HepG2 (cell line): ENCODE data around the gene BHLHA9. TPM values are rescaled to one million over a fixed set of nuclear protein-coding genes. Genes with fewer than 3 reads are reported as not detected.

Source experiments
- ATAC-seq: fragments of 200-7000 bp; cut with Tn5 transposase; 3 replicates; pipeline ENCODE4 v1.9.1; 2020; ENCODE audit warnings: mild to moderate bottlenecking, moderate library complexity
- BruUV-seq: library from RNA; stranded (reverse); fragments of 400-500 nt; replicated peaks from 2 replicates; lab custom pipeline; 2021; lab: Mats Ljungman, UMichigan
- CTCF ChIA-PET: fragments of 300-600 bp; formaldehyde crosslinking; extraction: SDS; loops from one replicate; lab custom pipeline; 2021; ENCODE audit warnings: low total read pairs, inconsistent platforms, low intra/inter-chr PET ratio; lab: Yijun Ruan, JAX
- POLR2A ChIA-PET: fragments of 350-600 bp; sonication (Branson Sonifier 250); formaldehyde crosslinking; loops from one replicate; lab custom pipeline; 2020; ENCODE audit warnings: antibody characterized with exemption, inconsistent platforms; lab: Yijun Ruan, JAX
- DNase-seq: peaks from one replicate; pipeline ENCODE4 v3.0.0-alpha.2; 2015; ENCODE audit warnings: low spot score
- FAIRE-seq: peaks from 3 replicates; lab custom pipeline; 2011; peaks lifted over from hg19 to GRCh38; lab: Jason Lieb, UNC
- H2AFZ ChIP-seq: one replicate; pipeline ENCODE4 v1.6.1; 2011; ENCODE audit warnings: low read length, inconsistent platforms
- H3K27ac ChIP-seq: fragments of 300-600 bp; 3 replicates; pipeline ENCODE4 v1.8.0; 2011; ENCODE audit warnings: mixed run types, mild to moderate bottlenecking, mixed read lengths, low read length, inconsistent platforms; ENCODE audit not compliant: insufficient read depth; ENCODE audit errors: extremely low read length
- H3K27me3 ChIP-seq, 2 experiments: fragments of 200-600 bp in 1 of 2; 2 replicates in 1 of 2; 3 replicates in 1 of 2; pipeline versions ENCODE4 v1.6.0 to v1.8.0; 2011; ENCODE audit warnings: low read length in 2 of 2, mild to moderate bottlenecking in 2 of 2, moderate library complexity in 2 of 2, inconsistent platforms in 1 of 2; ENCODE audit not compliant: insufficient read depth in 2 of 2, control insufficient read depth in 1 of 2
- H3K36me3 ChIP-seq, 2 experiments: fragments of 200-600 bp in 1 of 2; replicated peaks in 1 of 2; 2 replicates in 1 of 2; 3 replicates in 1 of 2; pipeline versions ENCODE4 v1.5.1 to v1.8.0; 2011; ENCODE audit warnings: low read length in 2 of 2, inconsistent platforms in 1 of 2; ENCODE audit not compliant: insufficient read depth in 2 of 2, control insufficient read depth in 1 of 2
- H3K4me1 ChIP-seq: 2 replicates; pipeline ENCODE4 v1.5.1; 2012; ENCODE audit warnings: low read length, inconsistent platforms; ENCODE audit not compliant: insufficient read depth
- H3K4me2 ChIP-seq: 2 replicates; pipeline ENCODE4 v1.6.0; 2011; ENCODE audit warnings: low read depth, low read length, inconsistent platforms
- H3K4me3 ChIP-seq, 3 experiments: fragments of 200-600 bp in 1 of 3; sonication (generic), shearing (Covaris generic) in 1 of 3; replicated peaks in 1 of 3; 2 replicates each; pipeline ENCODE4 v1.5.1; 2011 to 2016; ENCODE audit warnings: low read length in 3 of 3, inconsistent platforms in 2 of 3, low read depth in 2 of 3, mild to moderate bottlenecking in 2 of 3, control low read depth in 1 of 3, mixed read lengths in 1 of 3; ENCODE audit not compliant: insufficient read depth in 1 of 3
- H3K79me2 ChIP-seq: one replicate; pipeline ENCODE4 v1.6.1; 2011; ENCODE audit warnings: low read length, inconsistent platforms; ENCODE audit not compliant: insufficient read depth
- H3K9ac ChIP-seq: 2 replicates; pipeline ENCODE4 v1.6.0; 2011; ENCODE audit warnings: mild to moderate bottlenecking, low read depth, low read length, inconsistent platforms; ENCODE audit not compliant: insufficient read depth
- H3K9me3 ChIP-seq: 2 replicates; pipeline ENCODE4 v1.5.1; 2012; ENCODE audit warnings: mild to moderate bottlenecking, low read length
- H4K20me1 ChIP-seq: 2 replicates; pipeline ENCODE4 v1.6.0; 2011; ENCODE audit warnings: inconsistent platforms, mild to moderate bottlenecking, low read length, moderate library complexity; ENCODE audit not compliant: insufficient read depth
- ADNP ChIP-seq: sonication (generic); formaldehyde crosslinking; IDR thresholded peaks from 2 replicates; pipeline ENCODE4 v1.4.0; 2020; ENCODE audit warnings: missing genetic modification reagents
- BRCA1 ChIP-seq: sonication (generic); formaldehyde crosslinking; IDR thresholded peaks from 2 replicates; pipeline ENCODE4 v1.4.0; 2020; ENCODE audit warnings: missing genetic modification reagents
- CHD2 ChIP-seq: IDR thresholded peaks from 2 replicates; pipeline ENCODE4 v1.6.1; 2011; ENCODE audit warnings: low read depth, low read length, improper control_type of control experiment
- DR1 ChIP-seq: sonication (generic); formaldehyde crosslinking; IDR thresholded peaks from 2 replicates; pipeline ENCODE4 v1.8.0; 2021; ENCODE audit warnings: mild to moderate bottlenecking, missing genetic modification reagents, inconsistent platforms
- ETV5 ChIP-seq: IDR thresholded peaks from 2 replicates; pipeline ENCODE4 v1.6.1; 2018; ENCODE audit warnings: missing biosample characterization, missing genetic modification reagents, inconsistent platforms, borderline replicate concordance
- HES4 ChIP-seq: sonication (generic); formaldehyde crosslinking; IDR thresholded peaks from 2 replicates; pipeline ENCODE4 v1.9.0; 2021; ENCODE audit warnings: mild to moderate bottlenecking, missing genetic modification reagents, borderline replicate concordance
- HINFP ChIP-seq: sonication (generic); formaldehyde crosslinking; IDR thresholded peaks from 2 replicates; pipeline ENCODE4 v1.4.0; 2020; ENCODE audit warnings: low read depth, mild to moderate bottlenecking, missing genetic modification reagents
- NFIC ChIP-seq: IDR thresholded peaks from 2 replicates; pipeline ENCODE4 v1.6.1; 2012; ENCODE audit warnings: mild to moderate bottlenecking, low read length, inconsistent platforms
- NR2F6 ChIP-seq, 2 experiments: IDR thresholded peaks; 2 replicates each; pipeline ENCODE4 v1.6.1; 2016; ENCODE audit warnings: antibody characterized with exemption in 1 of 2, mild to moderate bottlenecking in 1 of 2
- PHB2 ChIP-seq: fragments of 450-650 bp; IDR thresholded peaks from 2 replicates; pipeline ENCODE4 v1.6.1; 2018; ENCODE audit not compliant: partially characterized antibody
- PHF20 ChIP-seq: sonication (generic); formaldehyde crosslinking; IDR thresholded peaks from 2 replicates; pipeline ENCODE4 v1.5.0; 2020; ENCODE audit warnings: mild to moderate bottlenecking, missing genetic modification reagents
- RARA ChIP-seq: IDR thresholded peaks from 2 replicates; pipeline ENCODE4 v1.6.1; 2016; ENCODE audit warnings: missing genetic modification reagents, missing compliant biosample characterization
- RBAK ChIP-seq: sonication (generic); formaldehyde crosslinking; IDR thresholded peaks from 2 replicates; pipeline ENCODE4 v1.5.1; 2020; ENCODE audit warnings: mild to moderate bottlenecking, missing genetic modification reagents
- SP1 ChIP-seq, 2 experiments: fragments of 450-650 bp in 1 of 2; sonication (generic) in 1 of 2; formaldehyde crosslinking in 1 of 2; IDR thresholded peaks; 2 replicates each; pipeline versions ENCODE4 v1.4.0 to v1.6.1; 2016 to 2020; ENCODE audit warnings: missing genetic modification reagents in 1 of 2
- ZNF10 ChIP-seq: sonication (generic); formaldehyde crosslinking; IDR thresholded peaks from 2 replicates; pipeline ENCODE4 v1.4.0; 2020; ENCODE audit warnings: mild to moderate bottlenecking, low read depth, missing genetic modification reagents, borderline replicate concordance
- ZNF446 ChIP-seq: sonication (generic); formaldehyde crosslinking; IDR thresholded peaks from 2 replicates; pipeline ENCODE4 v1.5.0; 2020; ENCODE audit warnings: mild to moderate bottlenecking, missing genetic modification reagents
- WGBS: methylation state at CpG from one replicate; pipeline ENCODE4 v1.1.6; 2017; ENCODE audit warnings: low lambda C conversion rate; 5-methylcytosine and 5-hydroxymethylcytosine counted together
- in situ Hi-C: cut with HindIII; loops from 2 replicates; pipeline ENCODE4 v1.10.0; 2017; ENCODE audit warnings: low pct_unique_long_range_greater_than_20kb; ENCODE audit not compliant: extremely low pct_ligation_motif_present
- intact Hi-C: fragments of 100-400 bp; cut with micrococcal nuclease; formaldehyde crosslinking; loops from one replicate; pipeline ENCODE4 v1.10.0; 2022; ENCODE audit not compliant: unreplicated experiment
- polyA plus RNA-seq, 8 experiments: library from polyadenylated mRNA; depleted of rRNA in 3 of 8; stranded (reverse) in 7 of 8; unstranded in 1 of 8; fragments of >200 nt; fragmentation: Illumina TruSeq in 4 of 8; extraction: Trizol in 4 of 8; gene quantifications; 2 replicates each; pipeline versions ENCODE4 v1.2.1 to v1.2.3, GENCODE V29; 2011 to 2016; ENCODE audit warnings: low read depth in 4 of 8, missing spikeins in 1 of 8, mixed read lengths in 1 of 8; ENCODE audit not compliant: insufficient read depth in 1 of 8
- total RNA-seq, 5 experiments: library from RNA; depleted of rRNA; stranded (reverse); fragments of >200 nt; fragmentation: Illumina TruSeq; extraction: Trizol; gene quantifications; 2 replicates each; pipeline ENCODE4 v1.2.3, GENCODE V29; 2016; ENCODE audit warnings: low read depth in 1 of 5
- TF ChIP-seq, protein P1 (sequence below): sonication (generic); formaldehyde crosslinking; IDR thresholded peaks from 2 replicates; pipeline ENCODE4 v1.4.0; 2020; ENCODE audit warnings: missing genetic modification reagents

BHLHA9 gene
- total and polyA plus RNA-seq, 2 of the 13 experiments (the other 11 are each of a cell fraction or from before 2014, with no cell fraction given), result not detected

GRCh38 chr17:1272701-1273100 is 2.5 kb downstream of the BHLHA9 start:
- H4K20me1 ChIP-seq, result no peaks in the 10 kb centered on the region
- WGBS, result 20% methylated on average over 2 of the region's 12 CpGs

More at GRCh38 chr17:1272701-1273100, 2.5 kb downstream of the BHLHA9 start:
- Histone ChIP-seq H3K27me3 (peaks cover 5 to 54% of the 10 kb centered on the region in 2 experiments), H3K4me3 (no peak overlapping the region), H3K79me2 (no peaks in the 10 kb centered on the region), H3K9me3 (no peaks in the 10 kb centered on the region), H3K4me2 (no peak overlapping the region), H2AFZ (no peak overlapping the region), H3K4me1 (peaks cover 11% of the 10 kb centered on the region), H3K36me3 (no peaks in the 10 kb centered on the region), H3K9ac (no peak overlapping the region), H3K27ac (no peak overlapping the region)
- ChIA-PET CTCF (no interaction called here), POLR2A (no interaction called here)
- in situ Hi-C loops (loop anchor here (5.0 to 10.0 kb wide), 2 partner anchors 60 to 242 kb away; partner anchors contain the start of gene INPP5K), intact Hi-C loops (no loop called here)
- BruUV-seq, result no TSS peak
- no peak for ATAC-seq
- TF ChIP-seq BRCA1 (CRISPR knock-in tag) (no peak), ZNF10 (no peak), HINFP (CRISPR knock-in tag) (no peak), ADNP (CRISPR knock-in tag) (no peak), DR1 (CRISPR knock-in tag) (no peak), PHB2 (no peak), NFIC (no peak), PHF20 (CRISPR knock-in tag) (no peak), RARA (CRISPR knock-in tag) (no peak), NR2F6 (IDR thresholded peaks at IDR 0.05) (no peak), NR2F6 (CRISPR knock-in tag; IDR thresholded peaks at IDR 0.05) (no peak), ETV5 (no peak), ZNF446 (CRISPR knock-in tag) (no peak), HES4 (CRISPR knock-in tag) (no peak), RBAK (no peak), SP1 (IDR thresholded peaks at IDR 0.05) (no peak), SP1 (CRISPR knock-in tag; IDR thresholded peaks at IDR 0.05) (no peak), CHD2 (no peak)
- TF ChIP-seq, protein P1, sequence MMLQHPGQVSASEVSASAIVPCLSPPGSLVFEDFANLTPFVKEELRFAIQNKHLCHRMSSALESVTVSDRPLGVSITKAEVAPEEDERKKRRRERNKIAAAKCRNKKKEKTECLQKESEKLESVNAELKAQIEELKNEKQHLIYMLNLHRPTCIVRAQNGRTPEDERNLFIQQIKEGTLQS (CRISPR knock-in tag), result no peak
- FAIRE-seq, result no peak
- no peak for DNase-seq
